NCI-H2081 (cell line): Measurements from ENCODE around the gene HOXB1.
"Not testable (repeated sequence)": the region's sequence is repeated elsewhere in the genome, so short reads cannot be mapped to it uniquely, and the experiment has no call there.

ENCODE experiments used
- DNase-seq, 2 experiments: peaks; one replicate each; lab custom pipeline; 2025; lab: John Stamatoyannopoulos, UW

Gene HOXB1

DNA sequence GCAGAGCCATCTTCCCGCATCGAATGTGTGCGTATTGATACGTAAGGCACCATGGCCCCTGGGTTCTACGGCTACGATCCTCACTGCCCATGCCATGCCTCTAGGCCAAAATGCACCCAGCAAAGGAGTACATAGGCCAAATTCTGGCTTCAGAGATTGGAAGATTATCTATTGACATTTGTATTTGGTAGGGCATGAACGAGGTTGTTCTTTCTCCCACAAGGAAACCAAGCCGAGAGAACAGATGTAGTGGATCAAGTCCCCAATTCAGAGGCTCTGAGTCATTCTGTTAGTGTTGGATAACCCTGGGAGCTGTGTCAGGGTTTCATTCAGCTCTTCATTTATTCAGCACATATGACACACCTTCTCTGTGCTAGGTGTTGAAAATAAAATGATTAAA lies 36.5 kb downstream of the HOXB1 start:
- DNase-seq: no peak

DNA sequence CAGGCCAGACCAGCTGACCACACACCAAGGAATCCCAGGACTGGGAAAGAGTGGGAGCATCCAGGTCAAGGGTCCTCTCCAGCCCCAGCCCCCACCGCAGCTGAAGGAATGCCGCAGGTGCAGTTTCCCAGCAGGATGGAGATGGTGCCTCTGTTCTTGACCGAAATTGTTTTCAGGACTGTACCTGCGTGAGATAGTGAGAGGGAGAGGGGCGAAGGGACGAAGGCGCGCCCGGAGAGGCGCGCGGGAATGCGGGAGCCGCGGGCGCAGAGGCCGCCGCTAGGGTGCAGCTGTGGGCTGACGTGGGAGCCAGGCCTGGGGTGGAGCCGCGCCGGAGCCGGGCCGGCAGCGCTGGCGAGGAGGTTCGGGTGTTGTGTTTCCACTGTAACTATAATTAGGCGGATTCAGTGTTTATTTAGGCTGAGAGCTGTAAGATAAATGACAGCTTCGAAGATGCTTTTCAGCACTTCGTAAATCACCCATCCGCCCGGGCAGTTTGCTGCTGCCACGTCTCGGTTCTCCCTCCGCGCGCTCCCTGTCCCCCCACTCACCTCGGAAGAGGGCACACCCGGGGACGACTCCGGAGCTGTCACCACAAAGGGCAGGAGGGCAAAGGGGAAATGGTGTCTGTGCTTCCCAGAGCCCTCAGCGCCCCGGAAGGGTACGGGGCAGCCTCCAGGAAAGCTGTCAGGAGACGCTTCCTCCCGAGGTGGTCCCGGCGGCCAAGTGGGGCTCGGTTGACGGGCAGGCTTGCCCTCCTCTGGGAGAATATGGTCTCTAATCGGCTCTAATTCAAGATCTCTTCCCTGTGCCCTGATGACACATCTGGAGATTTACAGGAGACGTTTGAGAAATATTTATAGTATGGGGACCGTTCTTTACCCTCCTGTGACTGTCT lies 38.2 kb downstream of the HOXB1 start:
- peak; percentile 88 to 94 for DNase-seq

GRCh38 chr17:48491527-48492273 lies 39.1 kb downstream of the HOXB1 start:
- DNase-seq: no peak

GRCh38 chr17:48490451-48490892 lies 40.3 kb downstream of the HOXB1 start:
- DNase-seq: no peak

- no peak for DNase-seq
Measured at GRCh38 chr17:48489781-48490180, 41.0 kb downstream of the HOXB1 start.

DNA sequence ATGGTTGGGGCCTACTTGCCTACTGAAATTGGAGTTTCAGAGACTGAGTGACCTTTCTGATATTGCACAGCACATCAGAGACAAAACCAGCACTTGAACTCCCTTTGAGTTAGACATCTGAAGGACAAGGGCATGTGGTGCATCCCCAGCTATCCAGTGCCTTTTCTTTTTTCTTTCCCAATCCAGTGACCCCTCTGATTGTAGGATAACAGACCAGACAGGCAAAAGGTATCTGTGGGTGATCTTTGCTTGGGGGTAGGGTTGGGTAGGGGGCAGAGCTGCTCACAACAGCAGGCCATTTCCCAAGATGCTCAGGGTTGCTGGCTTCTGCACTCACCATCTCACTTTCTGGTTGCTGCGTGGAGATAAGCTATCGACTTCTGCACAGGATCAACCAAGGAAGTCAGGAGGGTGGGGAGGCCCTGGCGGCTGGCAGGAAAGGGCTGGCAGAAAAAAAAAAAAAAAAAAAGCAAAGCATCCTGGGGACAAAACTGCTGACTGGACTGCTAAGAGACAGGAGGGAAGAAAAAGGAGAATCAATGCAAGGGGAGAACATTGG lies 42.2 kb downstream of the HOXB1 start:
- no peak for DNase-seq

DNA sequence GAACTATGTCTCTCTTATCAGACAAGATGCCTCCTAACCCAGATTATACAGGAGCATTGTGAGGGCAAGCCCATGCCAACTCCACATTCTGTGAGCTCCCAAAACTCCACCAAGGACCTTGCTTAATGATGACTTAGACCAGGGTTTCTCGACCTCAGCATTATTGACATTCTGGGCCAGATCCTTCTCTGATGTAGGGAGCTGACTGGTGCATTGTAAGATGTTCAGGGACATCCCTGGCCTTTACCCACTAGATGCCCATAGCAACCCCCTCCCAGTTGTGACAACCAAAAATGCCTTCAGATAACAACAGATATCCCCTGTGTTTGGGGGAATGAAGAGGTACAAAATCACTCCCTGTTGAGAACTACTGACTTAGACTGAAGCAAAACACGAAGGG lies 43.6 kb downstream of the HOXB1 start:
- no peak for DNase-seq

- DNase-seq: no peak
Measured at GRCh38 chr17:48486557-48486956, 44.3 kb downstream of the HOXB1 start.

GRCh38 chr17:48484850-48485249 lies 46.0 kb downstream of the HOXB1 start:
- no peak for DNase-seq

DNA sequence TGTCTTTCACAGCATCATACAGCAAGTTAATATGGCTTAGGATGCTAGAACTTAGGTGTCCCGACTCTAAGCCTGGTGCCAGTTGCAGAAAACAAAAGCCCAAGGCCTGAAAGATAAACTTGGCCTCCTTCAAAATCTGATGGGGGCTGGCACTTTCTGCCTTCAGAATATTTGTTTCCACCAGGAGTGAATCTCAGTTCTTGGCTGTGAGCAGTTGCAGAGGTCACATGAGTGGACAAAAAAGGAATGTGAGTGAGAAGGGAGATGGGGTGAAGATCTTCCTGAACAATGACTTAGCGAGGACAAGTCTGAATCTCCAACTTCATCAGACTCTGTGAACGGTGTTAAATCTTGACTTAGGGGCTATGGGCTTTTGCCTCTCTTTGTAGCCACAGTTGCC lies 46.6 kb downstream of the HOXB1 start:
- no peak for DNase-seq

DNA sequence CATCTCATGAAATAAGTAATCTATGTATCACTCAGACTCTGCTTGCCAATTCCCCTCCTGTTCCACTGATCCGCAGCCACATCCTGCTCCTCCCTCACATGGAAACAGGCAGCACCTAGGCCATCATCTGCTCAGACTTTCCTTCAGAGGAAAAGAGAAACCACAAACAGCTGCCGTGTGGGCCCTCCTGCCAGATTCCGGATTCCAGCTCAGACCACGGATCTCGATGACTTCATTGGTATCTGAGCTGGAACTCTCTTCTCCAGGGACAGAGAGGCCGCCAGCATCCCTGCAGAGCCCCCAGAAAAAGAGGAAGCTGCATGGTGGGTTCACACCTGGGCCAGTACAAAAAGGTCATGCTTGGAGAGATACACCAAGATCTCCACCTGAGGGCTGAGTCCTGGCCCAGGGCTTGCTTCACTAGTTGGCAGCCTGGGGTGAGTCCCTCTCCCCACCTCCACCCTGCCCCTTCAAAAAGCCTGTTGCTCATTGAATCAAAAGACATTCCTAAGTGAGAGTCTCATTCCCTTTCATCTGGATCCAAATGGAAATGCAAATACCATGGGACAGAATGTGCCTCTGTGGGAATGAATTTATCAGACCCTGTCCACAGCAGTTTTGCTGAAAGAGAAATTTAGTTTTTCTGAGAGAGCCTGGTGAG lies 47.2 kb downstream of the HOXB1 start:
- no peak for DNase-seq

- DNase-seq: no peak
Measured at GRCh38 chr17:48483004-48483403, 47.8 kb downstream of the HOXB1 start.

GRCh38 chr17:48482301-48482700 lies 48.5 kb downstream of the HOXB1 start:
- not testable (repeated sequence) for DNase-seq

- no peak for DNase-seq
Measured at GRCh38 chr17:48479014-48479402, 51.8 kb downstream of the HOXB1 start.
